Adrenal gland (tissue), 5 donors: ENCODE data around the gene SAMD13.

Experiments
- CTCF ChIP-seq, 6 experiments: fragments of 450-650 bp in 4 of 6; fragments of 200-600 bp in 2 of 6; sonication (generic) in 1 of 6; IDR thresholded peaks; 1 replicate in 5 of 6; 2 replicates in 1 of 6; pipeline versions ENCODE4 v1.5.1 to v1.8.0; 2016 to 2021; ENCODE audit warnings: antibody characterized with exemption in 6 of 6, mild to moderate bottlenecking in 2 of 6, moderate library complexity in 1 of 6
- POLR2A ChIP-seq, 2 donors: fragments of 450-650 bp; IDR thresholded peaks; one replicate each; pipeline ENCODE4 v1.6.1; 2017; ENCODE audit warnings: antibody characterized with exemption in 2 of 2, mild to moderate bottlenecking in 2 of 2, moderate library complexity in 1 of 2
- donor health status: DM: no; HTN: no; CAD: no.

- no peak for TF ChIP-seq CTCF (IDR thresholded peaks at IDR 0.05)
- TF ChIP-seq POLR2A (IDR thresholded peaks at IDR 0.05): no peak
Measured at GRCh38 chr1:84283381-84283780, 18.1 kb upstream of the SAMD13 start.
